G401 (cell line): Measurements from ENCODE around the gene MALRD1. TPM values are rescaled to one million over a fixed set of nuclear protein-coding genes. Genes with fewer than 3 reads are reported as not detected.

Source experiments
- DNase-seq: peaks from one replicate; pipeline ENCODE4 v3.0.0-alpha.2; 2015; ENCODE audit warnings: low spot score
- in situ Hi-C: cut with HindIII; loops from 2 replicates; pipeline ENCODE4 v1.10.0; 2016; ENCODE audit warnings: low sequenced_read_pairs, mixed read lengths
- total RNA-seq: library from RNA; depleted of rRNA; stranded (reverse); fragments of >200 nt; shearing (Covaris generic); gene quantifications from 2 replicates; pipeline ENCODE4 v1.2.3, GENCODE V29; 2014

MALRD1 gene
- total RNA-seq, 1 experiment from 2014 or later, result not detected

DNA sequence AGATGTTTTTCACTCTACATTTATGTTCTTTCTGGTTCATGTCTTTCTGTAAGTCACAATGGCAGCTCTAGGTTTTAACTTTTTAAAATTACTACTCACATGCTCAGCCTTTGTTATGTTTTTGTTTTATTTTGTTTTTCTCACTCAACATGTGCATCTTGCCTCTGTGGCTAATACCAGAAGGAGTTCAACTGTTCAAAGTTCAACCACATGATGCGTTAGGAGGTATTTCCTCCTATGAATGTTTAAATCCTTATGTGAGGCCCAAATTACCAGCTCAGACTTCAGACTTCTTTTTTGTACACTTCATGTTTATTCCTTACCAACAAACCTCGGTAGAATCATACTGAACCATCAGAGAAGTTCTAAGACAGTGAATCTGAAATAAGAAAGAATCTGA lies 151.6 kb downstream of the MALRD1 start:
- no peak for DNase-seq
- in situ Hi-C loops, result no loop called here

DNA sequence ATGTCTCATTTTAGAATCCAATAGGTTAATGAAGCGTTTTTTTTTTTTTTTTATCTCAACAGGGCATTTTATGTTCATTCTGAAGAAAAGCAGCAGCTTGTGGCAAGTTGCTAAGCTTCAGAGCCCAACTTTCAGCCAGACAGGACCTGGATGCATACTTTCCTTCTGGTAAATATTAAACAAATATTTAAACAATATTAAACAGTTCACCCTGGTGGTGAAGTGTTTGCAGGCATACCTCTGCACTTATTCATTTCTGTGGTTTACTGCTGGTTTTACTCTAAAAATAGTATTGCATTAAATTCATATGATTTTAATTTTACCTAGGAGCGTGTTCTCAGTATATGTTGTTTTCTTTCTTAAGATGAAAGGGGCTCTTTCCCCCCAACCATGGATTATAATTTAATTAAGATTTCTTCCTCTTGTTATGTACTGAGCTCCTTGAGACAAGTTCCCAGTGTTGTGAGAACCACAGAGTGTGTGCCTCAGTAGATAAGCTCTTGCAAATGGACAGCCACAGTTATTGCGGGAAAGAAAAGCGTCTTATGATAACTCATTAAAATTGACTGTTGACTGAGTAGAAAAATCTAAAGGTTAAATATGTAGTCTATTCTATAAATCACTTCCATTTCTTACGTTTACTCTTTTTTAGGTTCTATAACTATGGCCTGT lies 155.8 kb downstream of the MALRD1 start:
- in situ Hi-C loops, result no loop called here
- DNase-seq, result no peak

DNA sequence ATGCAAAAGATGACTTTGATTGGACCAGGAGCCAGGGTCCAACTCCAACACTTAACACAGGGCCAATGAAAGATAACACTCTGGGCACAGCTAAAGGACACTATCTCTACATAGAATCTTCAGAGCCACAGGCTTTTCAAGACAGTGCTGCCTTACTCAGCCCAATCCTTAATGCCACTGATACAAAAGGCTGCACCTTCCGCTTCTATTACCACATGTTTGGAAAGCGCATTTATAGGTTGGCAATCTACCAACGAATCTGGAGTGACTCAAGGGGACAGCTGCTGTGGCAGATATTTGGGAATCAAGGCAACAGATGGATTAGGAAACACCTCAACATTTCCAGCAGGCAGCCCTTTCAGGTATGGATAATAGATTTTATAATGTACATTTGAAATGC lies 160.7 kb downstream of the MALRD1 start:
- no peak for DNase-seq
- in situ Hi-C loops, result no loop called here

DNA sequence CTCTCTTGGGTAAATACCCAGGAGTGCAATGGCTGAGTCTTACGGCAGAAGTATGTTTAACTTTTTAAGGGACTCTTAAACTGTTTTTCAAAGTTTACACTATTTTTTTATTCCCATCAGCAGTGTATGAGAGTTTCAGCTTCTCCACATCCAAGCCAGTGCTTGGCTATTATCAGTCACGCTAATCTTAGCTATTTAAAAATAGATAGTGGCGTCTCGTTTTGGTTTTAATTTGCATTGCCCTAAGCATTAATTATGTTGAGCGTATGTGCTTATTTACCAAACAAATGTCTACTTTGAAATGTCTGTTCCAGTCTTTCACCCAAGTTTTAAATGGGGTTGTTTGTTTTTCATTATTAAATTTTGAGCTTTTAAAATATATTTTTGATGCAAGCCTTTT lies 164.0 kb downstream of the MALRD1 start:
- in situ Hi-C loops, result no loop called here
- no peak for DNase-seq

DNA sequence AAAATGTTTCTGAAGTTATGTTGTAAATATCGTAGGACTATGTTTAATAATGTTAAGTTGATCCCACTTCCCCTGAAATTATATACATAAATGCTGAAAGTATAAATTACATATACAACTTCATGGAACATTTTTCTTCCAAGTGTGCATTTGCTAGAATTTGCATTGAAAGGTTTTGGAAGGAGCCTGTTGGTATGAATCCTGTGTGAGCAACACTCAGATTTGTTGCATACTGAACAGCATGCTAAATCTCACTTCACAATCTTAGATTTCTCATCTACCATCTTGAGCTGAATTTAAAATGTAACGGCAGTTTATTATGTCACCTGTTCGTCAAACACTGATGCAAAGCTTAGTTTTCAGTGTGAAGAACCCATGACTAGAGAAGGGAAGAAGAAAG lies 172.6 kb downstream of the MALRD1 start:
- in situ Hi-C loops, result no loop called here

DNA sequence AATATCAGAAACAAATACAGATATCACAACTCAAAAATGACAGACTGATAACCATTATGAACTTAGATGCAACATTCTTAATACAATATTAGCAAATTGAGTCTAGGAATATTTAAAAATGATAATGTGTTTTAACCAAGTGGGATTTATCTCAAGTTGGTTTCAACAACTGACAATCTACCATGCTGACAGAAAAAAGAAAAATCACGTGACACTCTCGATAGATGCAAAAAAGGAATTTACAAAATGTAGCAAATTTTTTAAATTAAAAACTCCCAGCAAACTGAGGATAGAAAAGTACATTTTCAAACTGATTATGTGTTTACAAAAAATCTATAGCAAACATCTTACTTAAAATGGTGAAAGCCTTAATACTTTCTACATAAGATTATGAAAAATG lies 177.4 kb downstream of the MALRD1 start:
- in situ Hi-C loops, result no loop called here
- no peak for DNase-seq

More for the DNA sequence above, 172.6 kb downstream of the MALRD1 start:
- DNase-seq, result no peak

DNA sequence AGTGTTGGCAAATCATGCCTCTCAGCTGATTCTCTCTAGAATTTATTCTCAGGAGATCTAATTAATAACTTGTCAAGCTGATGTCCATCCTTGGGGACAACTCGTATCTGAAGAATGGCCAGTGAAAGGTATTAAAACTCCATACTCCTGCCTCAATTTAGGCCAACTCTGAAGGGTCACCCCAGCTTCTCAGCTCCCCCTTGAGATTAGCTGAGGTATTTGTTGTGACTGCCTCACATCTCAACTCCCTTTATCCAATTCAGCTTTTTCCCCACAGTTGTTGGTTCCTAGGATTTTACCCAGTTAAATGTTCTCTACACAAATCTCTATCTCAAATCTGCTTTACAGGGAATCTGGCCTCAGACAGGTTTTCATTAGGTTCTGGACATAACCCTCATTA lies 182.4 kb downstream of the MALRD1 start:
- DNase-seq, result no peak
- in situ Hi-C loops, result no loop called here

DNA sequence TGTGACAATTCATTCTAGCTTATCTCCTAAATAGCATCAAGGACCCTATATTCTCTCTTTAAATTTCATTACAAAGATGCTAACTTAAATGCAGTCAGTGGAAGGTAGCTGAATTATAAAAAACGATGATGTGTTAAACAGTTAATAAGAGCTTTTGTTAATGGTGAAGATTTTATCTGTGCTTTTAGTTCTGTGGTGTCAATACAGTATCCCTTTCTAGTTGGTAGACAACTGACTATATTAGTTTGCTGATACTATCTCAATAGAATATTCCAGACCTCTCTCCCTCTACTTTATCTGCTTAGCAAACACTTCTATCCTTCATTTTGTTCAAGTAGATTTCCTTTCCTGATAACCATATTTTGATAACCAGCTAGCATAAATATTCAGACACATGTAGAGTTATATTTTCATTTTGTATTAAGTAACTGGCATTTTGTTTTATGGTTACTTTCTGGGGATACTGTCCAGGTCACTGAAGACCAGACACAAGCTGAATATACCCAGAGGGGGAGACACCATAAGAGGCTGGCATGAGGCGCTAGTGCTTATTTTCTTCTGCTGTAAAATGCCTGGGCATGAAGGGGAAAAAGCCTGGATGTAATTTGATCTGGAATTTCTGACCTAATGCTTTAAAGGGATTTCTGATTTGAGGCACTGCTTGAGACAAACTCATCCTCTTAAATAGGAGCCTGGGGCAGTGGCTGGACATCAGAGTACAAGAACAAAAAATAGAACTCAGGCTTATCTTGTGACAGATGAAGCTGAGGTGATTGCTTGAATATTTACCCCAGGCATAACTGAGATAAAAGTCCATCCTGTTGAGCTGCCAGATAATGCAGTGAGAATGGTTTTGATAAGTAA lies 197.5 kb downstream of the MALRD1 start:
- DNase-seq, result peak; percentile 2
- in situ Hi-C loops, result no loop called here

DNA sequence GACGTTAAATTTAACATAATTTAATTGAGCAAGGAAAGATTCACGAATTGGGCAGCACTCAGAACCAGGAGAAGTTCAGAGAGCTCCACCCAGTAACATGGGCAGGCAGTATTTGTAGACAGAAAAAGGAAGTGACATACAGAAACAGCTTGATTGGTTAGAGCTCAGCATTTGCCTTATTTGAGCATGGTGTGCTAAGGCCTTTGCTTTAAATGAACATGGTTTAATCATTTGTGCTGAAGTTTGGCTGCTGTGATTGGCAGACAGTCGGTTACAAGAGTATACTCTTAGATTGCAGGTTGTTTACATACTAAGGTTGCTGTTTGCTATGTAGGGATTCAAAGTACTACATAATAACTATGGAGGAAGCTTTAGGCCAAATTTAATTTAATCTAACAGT lies 199.2 kb downstream of the MALRD1 start:
- in situ Hi-C loops, result no loop called here

DNA sequence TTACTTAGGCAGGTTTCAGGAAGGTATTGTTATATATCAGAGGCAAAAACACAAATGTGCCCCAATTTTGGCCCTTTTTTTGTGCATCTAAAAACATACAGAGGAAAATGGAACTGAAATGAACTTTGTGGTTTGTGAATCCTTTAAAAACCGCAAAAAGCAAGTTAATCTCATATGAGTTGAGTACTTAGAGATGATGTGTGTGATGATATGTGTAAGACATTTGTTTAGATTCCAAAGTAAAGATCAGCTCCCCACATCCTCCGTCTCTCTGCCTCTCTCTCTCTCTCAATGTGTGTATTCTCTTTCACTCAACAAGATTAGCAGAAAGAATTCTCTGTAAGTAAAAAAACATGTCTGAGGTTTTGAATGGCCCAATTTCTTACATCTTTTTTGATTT lies 201.9 kb downstream of the MALRD1 start:
- DNase-seq, result no peak
- in situ Hi-C loops, result no loop called here

More for the DNA sequence above, 199.2 kb downstream of the MALRD1 start:
- no peak for DNase-seq

DNA sequence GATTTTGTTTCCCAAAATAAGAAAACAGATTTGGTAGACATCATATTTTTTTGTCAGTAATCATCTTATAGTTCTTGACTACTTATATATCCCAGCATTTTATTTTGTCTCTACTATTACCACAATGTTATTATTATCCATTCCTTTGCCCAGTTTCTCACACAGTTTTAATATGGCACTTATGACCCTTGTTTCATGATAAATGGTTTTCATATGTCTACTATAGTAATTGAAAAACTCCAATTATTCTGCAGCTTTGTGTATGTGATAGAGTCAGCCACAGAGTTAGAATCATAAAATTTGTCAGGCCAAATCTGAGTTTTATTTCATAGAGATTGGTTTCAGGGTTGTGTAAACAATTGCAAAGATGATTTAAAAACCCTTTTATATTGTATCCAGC lies 203.9 kb downstream of the MALRD1 start:
- in situ Hi-C loops, result no loop called here
- DNase-seq, result no peak

DNA sequence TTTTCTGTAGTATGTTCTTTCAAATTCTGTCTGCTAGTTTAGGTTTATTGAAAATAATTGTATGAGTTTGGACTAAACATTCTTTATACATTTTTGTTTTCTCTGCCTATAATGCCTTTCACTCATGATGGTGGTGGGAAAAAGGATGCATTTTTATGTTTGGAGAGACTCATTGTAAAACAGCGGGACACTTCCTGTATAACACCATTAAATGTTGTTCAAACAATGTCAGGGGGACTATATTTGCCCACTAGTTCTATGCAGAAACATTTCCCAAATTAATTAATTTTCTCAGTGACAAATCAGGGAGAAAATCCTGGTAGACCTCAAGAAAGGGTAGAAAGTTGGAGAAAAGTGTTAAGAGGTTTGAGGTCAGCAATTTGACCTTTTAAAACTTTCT lies 207.7 kb downstream of the MALRD1 start:
- in situ Hi-C loops, result no loop called here

DNA sequence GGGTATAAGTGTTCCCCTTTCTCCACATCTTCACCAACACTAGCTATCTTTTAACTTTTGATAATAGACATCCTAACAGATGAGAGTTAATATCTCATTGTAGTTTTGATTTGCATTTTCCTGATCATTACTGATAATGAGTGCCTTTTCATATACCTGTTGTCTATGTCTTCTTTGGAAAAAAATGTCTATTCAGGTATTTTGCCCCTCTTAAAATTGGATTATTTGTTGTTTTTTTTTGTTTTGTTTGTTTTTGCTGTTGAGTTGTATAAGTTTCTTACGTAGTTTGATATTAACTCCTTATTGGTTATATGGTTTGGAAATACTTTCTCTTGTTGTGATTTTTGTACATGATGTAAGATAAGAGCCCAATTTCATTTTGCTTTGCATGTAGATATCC lies 214.7 kb downstream of the MALRD1 start:
- no peak for DNase-seq
- in situ Hi-C loops, result no loop called here

More for the DNA sequence above, 207.7 kb downstream of the MALRD1 start:
- no peak for DNase-seq

DNA sequence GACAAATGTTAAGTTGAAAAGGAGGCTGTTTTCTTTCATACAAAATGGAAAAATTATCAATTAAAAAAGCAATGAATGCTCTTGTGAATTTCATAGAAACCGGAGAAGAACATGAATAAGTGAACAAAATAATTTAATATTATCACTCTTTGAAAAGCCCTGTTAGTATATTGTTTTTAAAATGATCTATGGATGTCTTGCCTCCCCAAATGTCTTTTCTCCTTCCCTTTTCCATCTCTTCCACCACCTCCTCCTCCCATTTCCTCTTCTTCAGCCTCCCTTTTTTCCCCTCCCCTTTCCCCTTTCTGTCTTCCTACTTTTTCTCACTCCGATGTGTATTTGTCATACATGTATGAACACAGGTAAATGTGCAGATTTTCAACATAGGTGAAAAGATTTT lies 234.7 kb downstream of the MALRD1 start:
- DNase-seq, result no peak
- in situ Hi-C loops, result no loop called here

DNA sequence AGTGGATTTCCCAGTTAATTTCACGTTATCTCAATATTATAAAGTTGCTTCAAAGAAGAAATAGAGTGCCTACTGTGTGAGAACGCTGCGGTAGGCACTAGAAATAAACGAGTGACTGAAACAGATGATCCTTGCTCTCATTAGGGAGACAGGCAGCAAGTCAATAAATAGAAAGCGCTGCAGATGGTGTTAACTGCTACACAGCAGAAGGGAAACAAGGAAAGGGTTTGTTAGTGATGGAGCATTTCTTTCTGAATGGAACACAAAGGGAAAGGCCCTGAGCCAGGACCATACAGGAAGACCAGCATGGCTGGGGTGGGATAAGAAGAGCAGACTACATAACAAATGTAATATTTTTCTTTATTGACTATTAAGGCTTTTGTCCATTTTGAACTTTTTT lies 235.2 kb downstream of the MALRD1 start:
- in situ Hi-C loops, result no loop called here
- no peak for DNase-seq

DNA sequence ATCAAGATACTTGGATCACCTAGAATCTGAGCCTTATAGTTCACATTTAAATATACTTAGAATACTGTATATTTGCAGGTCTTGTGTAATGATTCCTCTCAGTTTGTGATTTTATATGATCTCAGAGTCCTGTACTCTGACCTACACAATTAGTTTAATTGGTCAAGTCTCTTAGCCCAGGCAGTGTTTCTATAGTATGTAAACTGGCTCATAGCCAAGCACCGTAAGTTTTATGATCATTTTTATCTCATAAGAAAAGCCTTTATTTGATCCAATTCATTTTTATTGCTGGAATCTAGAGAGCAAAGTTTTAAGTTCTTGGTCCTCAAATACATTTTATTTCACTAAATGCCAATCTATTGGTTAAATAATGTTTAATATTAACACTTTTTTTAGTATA lies 242.2 kb downstream of the MALRD1 start:
- in situ Hi-C loops, result no loop called here
- no peak for DNase-seq

DNA sequence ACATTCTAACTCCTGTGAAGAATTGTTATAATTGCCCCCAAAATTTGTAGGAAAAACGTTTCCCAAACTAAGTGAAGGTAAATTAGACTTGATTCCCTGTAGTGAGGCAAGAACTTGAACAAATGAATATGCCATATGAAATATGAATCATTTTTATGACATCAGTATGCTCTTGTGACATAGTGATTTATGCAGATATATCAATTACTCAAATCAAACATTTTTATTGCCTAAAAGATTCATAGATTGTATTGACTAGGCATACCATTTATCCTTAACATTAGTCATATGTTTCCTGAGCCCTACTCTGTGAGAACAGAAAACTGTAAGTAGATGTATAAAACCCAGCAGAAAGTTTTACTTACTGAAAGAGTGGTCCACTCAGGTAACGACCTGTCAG lies 245.6 kb downstream of the MALRD1 start:
- DNase-seq, result no peak
- in situ Hi-C loops, result no loop called here

DNA sequence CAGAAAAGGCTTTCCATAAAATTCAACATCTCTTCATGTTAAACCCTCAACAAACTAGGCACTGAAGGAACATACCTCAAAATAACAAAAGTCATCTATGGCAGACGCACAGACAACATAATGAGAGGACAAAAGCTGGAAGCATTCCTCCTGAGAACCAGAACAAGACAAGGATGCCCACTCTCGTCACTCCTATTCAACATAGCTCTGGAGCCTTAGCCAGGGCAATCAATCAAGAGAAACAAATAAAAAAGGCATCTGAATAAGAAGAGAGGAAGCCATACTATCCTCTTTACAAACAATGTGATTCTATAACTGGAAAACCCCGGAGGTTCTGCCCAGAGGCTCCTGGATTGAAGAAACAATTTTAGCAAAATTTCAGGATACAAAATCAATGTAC lies 251.0 kb downstream of the MALRD1 start:
- DNase-seq, result no peak
- in situ Hi-C loops, result no loop called here

DNA sequence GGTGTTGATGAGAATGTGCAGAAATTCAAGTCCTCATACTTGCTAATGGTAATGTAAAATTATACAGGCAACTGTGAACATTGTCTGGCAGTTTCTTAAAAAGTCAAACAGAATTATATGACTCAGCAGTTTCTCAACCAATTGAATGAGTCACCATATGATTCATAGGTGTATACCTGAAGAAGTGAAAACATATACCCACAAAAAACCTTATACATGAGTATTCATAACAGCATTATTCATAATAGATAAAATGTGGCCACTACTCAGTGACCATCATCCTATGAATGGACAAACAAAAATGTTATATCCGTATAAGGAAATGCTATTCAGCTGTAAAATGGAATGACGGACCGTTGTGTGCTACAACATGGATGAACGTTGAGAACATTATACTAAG lies 253.5 kb downstream of the MALRD1 start:
- no peak for DNase-seq
- in situ Hi-C loops, result no loop called here

DNA sequence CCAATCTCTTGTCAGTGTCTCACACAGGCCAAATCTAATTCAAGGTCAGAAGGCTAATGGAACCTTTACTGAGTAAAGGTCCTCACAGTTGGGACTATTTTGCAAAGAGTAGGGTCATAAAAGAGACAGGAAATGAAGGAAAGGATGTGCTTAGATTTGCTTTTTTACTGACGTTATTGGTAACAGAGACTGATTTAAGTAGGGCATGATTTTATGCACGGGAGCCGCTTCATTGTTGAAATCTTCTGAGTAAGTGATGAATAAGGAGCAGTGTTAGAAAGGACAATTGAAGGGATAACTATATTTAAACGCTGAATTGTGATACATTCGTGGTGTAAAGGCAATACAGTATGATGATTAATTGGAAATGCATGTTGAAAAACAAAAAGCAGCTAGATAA lies 261.5 kb downstream of the MALRD1 start:
- in situ Hi-C loops, result no loop called here
- DNase-seq, result no peak
